Measurements from ENCODE around the gene ADCY5.

The ADCY5 gene

GRCh38 chr3:123383091-123384053 lies 65.5 kb downstream of the ADCY5 start:
- H3K4me3 ChIP-seq (ENCODE audit: low read depth, low read length): no peak overlapping the region
- no peak for TF ChIP-seq CTCF (IDR thresholded peaks at IDR 0.05; ENCODE audit: borderline replicate concordance, insufficient read depth, low read depth, low read length)

GRCh38 chr3:123380261-123380660 lies 68.6 kb downstream of the ADCY5 start:
- no peak for TF ChIP-seq CTCF (IDR thresholded peaks at IDR 0.05; ENCODE audit: borderline replicate concordance, insufficient read depth, low read depth, low read length)
- no peak overlapping the region for H3K4me3 ChIP-seq (ENCODE audit: low read depth, low read length)

GRCh38 chr3:123379041-123379830 lies 69.7 kb downstream of the ADCY5 start:
- no peak overlapping the region for H3K4me3 ChIP-seq (ENCODE audit: low read depth, low read length)
- TF ChIP-seq CTCF (IDR thresholded peaks at IDR 0.05; ENCODE audit: borderline replicate concordance, insufficient read depth, low read depth, low read length): no peak

- H3K4me3 ChIP-seq (ENCODE audit: low read depth, low read length): no peak overlapping the region
- TF ChIP-seq CTCF (IDR thresholded peaks at IDR 0.05; ENCODE audit: borderline replicate concordance, insufficient read depth, low read depth, low read length): no peak
These were observed 70.4 kb downstream of the ADCY5 start for GRCh38 chr3:123378409-123378915.

GRCh38 chr3:123377243-123377740 lies 71.6 kb downstream of the ADCY5 start:
- H3K4me3 ChIP-seq (ENCODE audit: low read depth, low read length): no peak overlapping the region
- TF ChIP-seq CTCF (IDR thresholded peaks at IDR 0.05; ENCODE audit: borderline replicate concordance, insufficient read depth, low read depth, low read length): no peak

GRCh38 chr3:123376451-123377242 lies 72.2 kb downstream of the ADCY5 start:
- no peak for TF ChIP-seq CTCF (IDR thresholded peaks at IDR 0.05; ENCODE audit: borderline replicate concordance, insufficient read depth, low read depth, low read length)
- H3K4me3 ChIP-seq (ENCODE audit: low read depth, low read length): no peak overlapping the region
